HG02588 (cell line): ENCODE measurements around the gene CLK2.

Experiments used
- ATAC-seq: cut with Tn5 transposase; IDR thresholded peaks from one replicate; pipeline ENCODE4 v1.9.1; 2021; ENCODE audit warnings: mild to moderate bottlenecking, moderate library complexity; ENCODE audit not compliant: unreplicated experiment

CLK2 gene

DNA sequence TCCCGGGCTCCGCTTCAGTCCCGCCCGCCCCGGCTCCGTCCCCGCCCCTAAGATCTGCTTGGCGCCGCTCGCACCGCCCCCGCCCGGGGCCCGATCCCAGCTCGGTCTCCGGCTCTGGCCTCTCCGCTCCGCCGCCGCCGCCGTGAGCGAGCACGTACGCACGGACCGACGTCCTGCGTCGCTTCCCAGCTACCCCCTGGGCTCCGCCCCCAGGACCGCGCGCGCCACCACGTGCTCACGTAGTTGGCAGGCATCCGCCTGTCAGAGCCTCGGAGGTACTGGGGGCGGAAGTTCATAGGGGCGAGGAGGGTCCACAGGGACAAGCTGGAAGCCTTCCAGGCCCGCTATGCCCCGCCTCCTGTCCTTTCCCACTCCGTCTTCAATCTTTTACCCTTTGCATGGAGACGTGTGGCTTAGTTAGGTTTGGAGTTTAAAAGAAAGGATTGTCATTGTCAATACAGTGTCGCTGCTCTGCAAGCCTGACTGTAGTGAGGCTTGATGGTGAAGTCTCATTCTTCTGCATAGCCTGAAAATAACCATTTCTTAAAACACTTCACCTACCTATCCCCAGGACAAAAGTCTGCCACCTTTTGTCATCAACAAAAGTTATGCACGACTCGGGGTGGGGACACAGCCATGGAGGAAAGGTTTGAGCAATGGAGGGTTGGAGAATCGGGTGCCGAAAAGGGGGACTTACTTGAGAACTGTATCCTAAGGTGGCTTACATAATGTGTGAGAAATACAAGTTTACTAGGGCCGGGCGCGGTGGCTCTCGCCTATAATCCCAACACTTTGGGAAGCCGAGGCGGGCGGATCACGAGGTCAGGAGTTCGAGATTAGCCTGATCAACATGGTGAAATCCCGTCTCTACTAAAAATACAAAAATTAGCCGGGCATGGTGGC is at the start of gene CLK2:
CLK2 (minus strand) TSS at position 162 of the 903 bp plus-strand sequence. CDS start 2,527 bp downstream, outside the sequence.
- ATAC-seq: peak; percentile 77

DNA sequence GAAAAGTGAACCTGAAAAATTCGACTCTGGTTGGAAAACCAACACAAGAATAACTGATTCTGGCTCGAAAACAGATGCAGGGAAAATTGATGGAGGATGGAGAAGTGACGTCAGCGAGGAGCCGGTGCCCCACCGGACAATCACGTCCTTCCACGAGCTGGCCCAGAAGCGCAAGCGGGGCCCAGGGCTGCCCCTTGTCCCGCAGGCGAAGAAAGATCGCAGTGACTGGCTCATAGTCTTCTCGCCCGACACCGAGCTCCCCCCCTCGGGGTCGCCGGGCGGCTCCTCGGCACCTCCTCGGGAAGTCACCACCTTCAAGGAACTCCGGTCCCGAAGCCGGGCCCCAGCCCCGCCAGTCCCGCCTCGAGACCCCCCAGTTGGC is 49.3 kb upstream of the CLK2 start:
- ATAC-seq: no peak

DNA sequence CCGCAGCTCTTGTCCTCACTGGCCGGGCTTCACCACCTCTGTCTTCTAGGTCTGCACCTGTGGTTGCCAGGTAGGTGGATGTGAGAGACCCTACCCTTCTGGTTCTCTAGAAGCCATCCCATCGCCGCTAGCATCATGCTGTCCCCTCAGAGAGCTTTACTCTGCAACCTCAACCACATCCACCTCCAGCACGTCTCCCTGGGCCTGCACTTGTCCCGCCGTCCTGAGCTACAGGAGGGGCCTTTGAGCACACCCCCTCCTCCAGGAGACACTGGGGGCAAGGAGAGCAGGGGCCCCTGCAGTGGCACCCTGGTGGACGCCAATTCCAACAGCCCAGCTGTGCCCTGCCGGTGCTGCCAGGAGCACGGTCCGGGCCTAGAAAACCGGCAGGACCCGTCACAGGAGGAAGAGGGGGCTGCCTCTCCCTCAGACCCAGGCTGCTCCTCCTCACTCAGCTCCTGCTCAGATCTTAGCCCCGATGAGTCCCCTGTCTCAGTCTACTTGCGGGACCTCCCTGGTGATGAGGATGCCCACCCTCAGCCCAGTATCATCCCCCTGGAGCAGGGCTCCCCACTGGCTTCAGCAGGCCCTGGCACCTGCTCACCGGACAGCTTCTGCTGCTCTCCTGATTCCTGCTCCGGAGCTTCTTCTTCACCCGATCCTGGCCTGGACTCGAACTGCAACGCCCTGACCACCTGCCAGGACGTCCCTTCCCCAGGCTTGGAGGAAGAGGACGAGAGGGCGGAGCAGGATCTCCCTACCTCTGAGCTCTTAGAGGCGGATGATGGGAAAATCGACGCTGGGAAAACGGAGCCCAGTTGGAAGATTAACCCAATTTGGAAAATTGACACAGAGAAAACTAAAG is 48.6 kb upstream of the CLK2 start:
- no peak for ATAC-seq

DNA sequence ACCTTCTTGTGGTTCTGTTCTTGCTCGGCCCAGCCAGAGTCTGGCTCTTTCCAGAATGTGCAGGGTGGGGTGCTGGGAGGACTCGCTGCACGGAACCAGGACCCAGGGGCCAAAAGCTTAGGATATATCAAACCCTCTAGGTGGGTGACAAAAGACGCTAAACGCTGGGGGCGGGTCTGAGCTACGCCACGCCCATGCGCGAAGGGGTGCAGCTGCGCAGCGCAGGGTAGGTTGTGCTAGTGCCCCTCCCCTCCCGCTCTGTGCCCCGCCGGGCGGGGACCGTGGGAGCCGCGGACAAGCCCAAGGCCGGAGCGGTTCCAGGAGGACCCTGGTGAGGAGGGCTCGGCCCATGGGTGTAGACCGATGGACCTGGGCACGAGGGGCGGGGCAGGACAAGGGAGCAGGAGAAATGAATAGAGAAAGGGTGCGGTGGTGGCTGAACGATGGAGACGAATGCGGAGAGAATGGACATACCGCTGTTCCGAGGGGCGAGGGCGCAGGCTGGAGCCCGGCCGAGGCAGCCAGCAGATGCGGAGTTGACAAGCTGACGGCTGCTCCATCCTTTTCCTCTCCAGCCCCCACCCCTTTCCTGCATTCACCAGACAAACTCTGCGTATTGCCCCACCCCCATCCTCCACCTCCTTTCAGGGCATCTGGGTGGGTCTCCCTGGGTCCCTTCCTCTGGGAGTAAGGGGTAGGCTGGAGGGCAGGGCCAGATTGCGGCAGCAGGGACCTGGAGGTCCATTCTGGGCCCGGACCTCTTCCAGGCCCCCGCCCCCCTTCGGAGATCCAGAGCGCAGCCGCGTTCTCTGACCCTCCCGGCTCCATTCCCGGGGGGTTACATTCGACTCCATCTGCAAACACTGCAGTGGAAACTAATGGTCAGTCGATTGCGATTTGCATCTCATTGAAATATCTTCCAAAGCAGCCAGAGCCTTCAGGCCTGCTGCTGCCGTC is 47.6 kb upstream of the CLK2 start, which contains the start of gene RUSC1:
RUSC1 (plus strand) TSS at position 234 of the 957 bp plus-strand sequence. CDS start 880 bp downstream, outside the sequence.
- ATAC-seq: no peak

DNA sequence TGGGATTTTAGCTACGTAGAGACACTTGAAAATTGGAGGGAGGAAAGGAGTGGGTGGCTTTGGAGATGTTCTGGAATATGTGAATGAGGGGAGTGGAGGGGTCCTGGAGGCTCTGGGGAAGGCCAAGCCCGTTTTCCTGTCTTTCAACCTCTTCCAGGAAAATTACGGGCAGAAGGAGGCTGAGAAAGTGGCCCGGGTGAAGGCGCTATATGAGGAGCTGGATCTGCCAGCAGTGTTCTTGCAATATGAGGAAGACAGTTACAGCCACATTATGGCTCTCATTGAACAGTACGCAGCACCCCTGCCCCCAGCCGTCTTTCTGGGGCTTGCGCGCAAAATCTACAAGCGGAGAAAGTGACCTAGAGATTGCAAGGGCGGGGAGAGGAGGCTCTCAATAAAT is 46.9 kb upstream of the CLK2 start:
- no peak for ATAC-seq

GRCh38 chr1:155319536-155319935 is 46.2 kb upstream of the CLK2 start:
- no peak for ATAC-seq

GRCh38 chr1:155318082-155318481 is 44.8 kb upstream of the CLK2 start:
- no peak for ATAC-seq

DNA sequence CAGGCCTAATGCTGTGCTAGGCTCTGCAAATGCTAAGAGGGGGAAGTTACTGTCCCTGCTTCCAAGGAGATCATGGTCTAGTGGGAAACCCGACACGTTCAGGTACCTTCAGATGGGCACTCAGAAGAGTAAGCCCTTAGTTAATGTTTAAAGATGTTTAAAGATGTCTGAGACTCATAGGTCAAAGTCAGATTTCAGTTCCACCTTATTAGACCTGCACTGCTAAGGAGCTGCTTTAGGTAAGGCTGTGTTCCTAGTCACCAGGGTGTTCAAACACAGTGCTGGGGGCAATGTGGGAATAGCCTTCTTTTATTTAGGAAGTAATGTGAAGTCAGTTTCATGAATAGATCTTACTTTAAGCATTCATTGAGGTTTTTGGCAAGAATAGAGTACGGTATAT is 43.6 kb upstream of the CLK2 start:
- no peak for ATAC-seq

GRCh38 chr1:155313261-155313660 is 40.0 kb upstream of the CLK2 start:
- ATAC-seq: no peak

DNA sequence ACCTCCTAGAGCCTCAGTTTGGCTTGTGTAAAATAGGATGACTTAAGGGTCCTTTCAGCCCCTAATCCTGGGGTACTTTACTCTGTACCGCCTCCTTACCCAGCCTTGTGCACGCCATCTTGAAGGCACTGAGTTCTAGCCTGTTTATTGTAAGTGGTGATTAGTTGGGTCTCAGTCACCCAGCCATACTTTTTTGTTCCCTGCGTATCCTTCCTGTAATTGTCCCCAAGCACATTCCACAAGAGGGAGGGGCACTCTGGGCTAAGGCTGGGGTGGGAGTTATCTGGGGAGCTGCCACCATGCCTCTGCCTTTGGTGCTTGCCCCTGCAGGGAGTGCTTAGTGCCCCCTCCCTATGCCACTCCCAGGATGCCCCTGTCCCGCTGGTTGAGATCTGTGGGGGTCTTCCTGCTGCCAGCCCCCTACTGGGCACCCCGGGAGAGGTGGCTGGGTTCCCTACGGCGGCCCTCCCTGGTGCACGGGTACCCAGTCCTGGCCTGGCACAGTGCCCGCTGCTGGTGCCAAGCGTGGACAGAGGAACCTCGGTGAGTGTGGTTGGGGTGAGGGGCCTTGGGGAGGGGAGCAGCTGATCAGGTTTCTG is 36.2 kb upstream of the CLK2 start:
- ATAC-seq: no peak

DNA sequence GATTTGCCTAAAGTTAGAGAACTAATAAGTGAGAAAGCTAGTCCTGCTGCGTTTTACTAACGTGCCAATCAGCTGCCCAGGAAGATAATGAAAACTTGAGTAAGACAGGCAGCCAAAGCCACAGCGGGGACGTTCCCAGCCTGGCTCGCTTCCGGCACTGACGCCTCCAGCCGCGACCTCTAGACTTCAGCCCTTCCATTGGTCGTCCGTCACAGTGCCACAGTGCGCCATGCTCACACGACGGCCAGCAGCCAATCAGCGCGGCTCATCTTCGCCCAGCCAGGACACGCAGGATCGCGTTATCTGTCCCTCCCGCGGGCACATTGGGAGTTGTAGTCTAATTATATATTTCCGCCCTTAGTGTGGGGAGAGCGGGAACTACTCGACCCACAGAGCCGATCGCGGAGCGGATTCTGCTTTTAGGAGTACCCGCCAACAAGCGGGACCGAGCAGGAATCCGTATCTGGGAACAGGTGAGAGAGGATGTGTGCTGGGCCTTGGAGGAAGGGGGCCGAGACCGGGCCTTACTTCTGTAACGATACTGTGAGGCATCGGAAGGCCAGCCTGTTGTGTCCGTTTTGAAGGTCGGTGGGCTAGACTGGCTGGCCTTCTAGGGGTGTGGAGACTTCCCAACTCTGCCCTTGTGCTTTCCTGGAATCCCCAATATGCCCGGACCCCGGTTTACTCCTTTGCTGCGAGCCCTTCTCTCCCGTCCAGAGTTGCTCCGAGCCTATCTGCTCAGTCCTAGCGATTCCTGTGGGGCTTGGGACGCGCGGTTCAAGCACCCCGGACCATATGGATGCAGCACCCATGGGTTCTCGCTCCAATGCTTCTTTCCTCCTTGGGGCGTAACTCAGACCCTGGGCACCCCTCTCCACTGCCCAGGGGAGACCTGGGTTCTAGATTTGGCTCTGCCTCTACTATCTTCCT is 35.5 kb upstream of the CLK2 start, which contains the start of gene FDPS:
FDPS (plus strand) TSS at position 374 of the 930 bp plus-strand sequence. CDS start 924 bp downstream, outside the sequence.
- ATAC-seq: peak; percentile 93

- ATAC-seq: no peak
These were observed 34.0 kb upstream of the CLK2 start for GRCh38 chr1:155307247-155307740.

DNA sequence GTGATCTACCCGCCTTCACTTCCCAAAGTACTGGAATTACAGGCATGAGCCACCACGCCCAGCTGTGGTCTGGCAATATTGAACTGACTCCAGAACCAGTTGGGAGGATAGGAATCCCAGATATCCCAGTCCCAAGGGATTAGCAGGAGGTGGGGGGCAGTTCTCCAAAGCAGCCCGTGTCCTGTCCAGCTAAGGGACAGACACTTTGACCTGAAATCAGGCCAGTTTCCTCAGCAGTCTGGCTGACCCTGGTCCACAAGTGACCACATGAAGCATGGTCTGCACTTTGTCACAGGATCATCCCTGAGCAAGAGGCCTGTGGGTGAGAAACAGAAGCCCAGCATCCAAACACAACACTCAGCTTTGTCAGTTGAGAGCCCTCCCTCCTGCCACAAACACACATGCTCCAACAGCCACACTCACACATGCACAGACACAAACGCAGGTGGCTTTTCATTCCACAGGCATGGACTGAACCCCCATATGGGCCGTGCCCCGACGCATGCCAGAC is 32.6 kb upstream of the CLK2 start:
- ATAC-seq: no peak

DNA sequence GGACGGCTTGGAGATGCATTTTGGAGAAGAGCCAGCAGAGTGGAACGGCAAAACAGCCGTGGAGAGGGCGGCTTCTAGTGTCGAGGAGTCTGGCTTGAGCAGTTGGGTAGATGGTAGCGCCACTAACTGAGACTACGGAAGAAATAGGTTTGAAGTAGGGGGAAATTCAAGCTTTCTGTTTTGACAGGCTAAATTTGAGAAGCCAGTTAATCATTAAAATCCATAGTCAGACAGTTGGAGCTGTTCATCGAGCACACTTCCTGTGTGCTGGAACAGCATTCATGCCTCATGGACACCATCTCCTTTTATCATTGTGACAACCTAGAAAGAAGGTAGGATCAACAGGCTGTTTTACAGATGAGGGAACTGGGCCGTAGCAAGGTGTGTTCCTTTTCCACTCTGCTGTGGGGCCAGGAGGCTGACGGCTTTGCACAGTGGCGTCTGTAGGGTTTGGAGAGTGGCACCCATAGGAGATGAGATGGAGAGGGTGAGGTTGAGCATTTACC is 31.3 kb upstream of the CLK2 start:
- ATAC-seq: no peak

GRCh38 chr1:155301342-155301841 is 28.1 kb upstream of the CLK2 start, which contains the start of gene PKLR:
Gene PKLR, minus strand, starts transcription at chr1:155301438. Its CDS starts 43 bp downstream, at chr1:155301395.
- no peak for ATAC-seq

DNA sequence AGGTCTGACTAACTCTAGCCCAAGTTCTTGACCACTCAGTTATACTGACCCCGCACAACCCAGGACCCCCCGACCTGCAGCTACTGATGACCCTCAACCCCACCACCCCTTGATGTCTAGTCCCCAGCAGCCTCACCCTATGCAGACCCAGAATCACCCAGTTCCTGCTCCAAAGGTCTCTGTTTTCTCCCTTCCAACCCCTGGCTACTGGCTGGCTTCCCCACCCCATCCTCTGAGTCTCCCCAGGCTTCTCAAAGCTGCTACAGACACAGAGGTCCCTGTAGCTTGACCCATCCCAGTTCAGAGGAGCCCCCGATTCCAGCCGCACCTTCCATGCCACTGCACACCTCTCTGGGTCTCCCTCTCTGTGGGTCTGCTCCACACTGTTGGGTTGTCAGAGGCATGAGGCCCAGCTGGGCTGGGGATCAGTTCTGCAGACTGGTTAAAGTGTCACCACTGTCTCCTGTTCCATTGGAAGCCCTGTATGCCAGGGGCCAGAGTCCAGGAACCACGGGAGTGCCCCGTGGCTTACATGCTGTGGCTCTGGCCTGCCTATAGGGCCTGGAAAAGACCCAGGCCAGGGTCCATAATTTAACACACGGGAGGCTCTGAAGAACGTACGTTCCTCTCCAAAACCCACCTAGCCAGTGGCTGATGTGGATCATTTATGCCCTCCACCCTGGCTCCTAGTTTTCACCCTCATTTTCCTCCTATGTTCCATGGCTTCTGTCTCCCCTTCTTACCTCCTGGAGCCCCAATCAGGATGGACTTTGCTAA is 27.4 kb upstream of the CLK2 start:
- no peak for ATAC-seq

- ATAC-seq: no peak
These were observed 26.7 kb upstream of the CLK2 start for GRCh38 chr1:155300024-155300423.
